8988T (cell line): ENCODE measurements around the gene ASTL.

Experiments
- DNase-seq: peaks from one replicate; pipeline ENCODE4 v3.0.0; 2011

ASTL gene

GRCh38 chr2:96110621-96111256 is 27.6 kb downstream of the ASTL start:
- no peak for DNase-seq

GRCh38 chr2:96109931-96110511 is 28.3 kb downstream of the ASTL start:
- DNase-seq: no peak

- DNase-seq: peak; percentile 21
Observed at GRCh38 chr2:96109361-96109680, 29.0 kb downstream of the ASTL start.

- no peak for DNase-seq
Observed at GRCh38 chr2:96108541-96109360, 29.6 kb downstream of the ASTL start.

GRCh38 chr2:96108151-96108540 is 30.2 kb downstream of the ASTL start:
- no peak for DNase-seq

- no peak for DNase-seq
Observed at GRCh38 chr2:96107708-96108065, 30.6 kb downstream of the ASTL start.

GRCh38 chr2:96106991-96107707 is 31.2 kb downstream of the ASTL start:
- no peak for DNase-seq

- DNase-seq: no peak
Observed at GRCh38 chr2:96105994-96106715, 32.1 kb downstream of the ASTL start.

GRCh38 chr2:96105152-96105915 is 33.0 kb downstream of the ASTL start:
- no peak for DNase-seq

GRCh38 chr2:96104487-96104861 is 33.8 kb downstream of the ASTL start:
- no peak for DNase-seq

GRCh38 chr2:96103761-96104486 is 34.4 kb downstream of the ASTL start:
- no peak for DNase-seq

- peak; percentile 18 for DNase-seq
Observed at GRCh38 chr2:96103187-96103601, 35.1 kb downstream of the ASTL start.

GRCh38 chr2:96102596-96103186 is 35.6 kb downstream of the ASTL start:
- DNase-seq: no peak

GRCh38 chr2:96100893-96101304 is 37.4 kb downstream of the ASTL start:
- no peak for DNase-seq

- no peak for DNase-seq
Observed at GRCh38 chr2:96099861-96100798, 38.2 kb downstream of the ASTL start.

- DNase-seq: no peak
Observed at GRCh38 chr2:96098900-96099590, 39.3 kb downstream of the ASTL start.

- DNase-seq: no peak
Observed at GRCh38 chr2:96097951-96098823, 40.1 kb downstream of the ASTL start.

GRCh38 chr2:96097441-96097840 is 40.9 kb downstream of the ASTL start:
- no peak for DNase-seq
